ENCODE measurements around the gene JOSD1. TPM values are rescaled to one million over a fixed set of nuclear protein-coding genes. Genes with fewer than 3 reads are reported as not detected.

The JOSD1 gene
- total and polyA plus RNA-seq, 4 donors, result 17.8 to 64.0 (median 43.8) TPM

DNA sequence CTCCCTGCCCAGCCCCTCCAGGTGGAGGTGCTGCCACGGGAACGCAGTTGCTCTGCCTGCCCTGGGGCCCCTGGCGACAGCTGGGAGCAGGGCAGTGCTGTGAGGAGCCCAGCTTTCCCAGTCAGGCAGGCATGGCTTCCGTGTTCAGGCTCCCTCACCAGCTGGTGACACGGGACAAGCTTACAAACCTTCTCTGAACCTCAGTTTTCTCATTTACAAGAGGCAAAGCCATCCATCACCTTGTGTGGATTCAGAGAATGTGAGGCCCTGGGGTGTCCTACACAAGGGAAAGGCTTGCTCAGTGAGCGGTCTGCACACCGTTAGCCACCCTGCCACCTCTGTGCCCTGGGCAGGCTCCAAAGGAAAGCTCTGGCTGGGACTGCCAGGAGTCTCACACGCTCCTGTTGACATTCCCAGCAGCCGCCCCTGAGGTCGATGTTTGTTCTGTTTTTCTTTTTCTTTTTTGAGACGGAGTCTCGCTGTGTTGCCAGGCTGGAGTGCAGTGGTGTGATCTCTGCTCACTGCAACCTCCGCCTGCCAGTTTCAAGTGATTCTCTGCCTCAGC, 31.6 kb upstream of the JOSD1 start:
- TF ChIP-seq, protein P1, sequence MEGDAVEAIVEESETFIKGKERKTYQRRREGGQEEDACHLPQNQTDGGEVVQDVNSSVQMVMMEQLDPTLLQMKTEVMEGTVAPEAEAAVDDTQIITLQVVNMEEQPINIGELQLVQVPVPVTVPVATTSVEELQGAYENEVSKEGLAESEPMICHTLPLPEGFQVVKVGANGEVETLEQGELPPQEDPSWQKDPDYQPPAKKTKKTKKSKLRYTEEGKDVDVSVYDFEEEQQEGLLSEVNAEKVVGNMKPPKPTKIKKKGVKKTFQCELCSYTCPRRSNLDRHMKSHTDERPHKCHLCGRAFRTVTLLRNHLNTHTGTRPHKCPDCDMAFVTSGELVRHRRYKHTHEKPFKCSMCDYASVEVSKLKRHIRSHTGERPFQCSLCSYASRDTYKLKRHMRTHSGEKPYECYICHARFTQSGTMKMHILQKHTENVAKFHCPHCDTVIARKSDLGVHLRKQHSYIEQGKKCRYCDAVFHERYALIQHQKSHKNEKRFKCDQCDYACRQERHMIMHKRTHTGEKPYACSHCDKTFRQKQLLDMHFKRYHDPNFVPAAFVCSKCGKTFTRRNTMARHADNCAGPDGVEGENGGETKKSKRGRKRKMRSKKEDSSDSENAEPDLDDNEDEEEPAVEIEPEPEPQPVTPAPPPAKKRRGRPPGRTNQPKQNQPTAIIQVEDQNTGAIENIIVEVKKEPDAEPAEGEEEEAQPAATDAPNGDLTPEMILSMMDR (IDR thresholded peaks at IDR 0.05; ENCODE audit: control extremely low read depth, extremely low read depth), result no peak
- Histone ChIP-seq H3K9ac (ENCODE audit: insufficient read depth in 1 of 2, low read length in 2 of 2) (no peak overlapping the region), H3K36me3 (ENCODE audit: control insufficient read depth in 4 of 4, insufficient read depth in 4 of 4, low read length in 4 of 4) (peaks cover 19 to 78% (median 39%) of the 10 kb centered on the region in 4 donors), H3K27ac (ENCODE audit: low read depth in 1 of 2, low read length in 1 of 2) (peak overlapping the region in 1 of 2 donors; percentile 9), H3K4me3 (no peak overlapping the region), H3K4me1 (ENCODE audit: control insufficient read depth in 5 of 5, insufficient read depth in 5 of 5, low read length in 5 of 5) (no peaks in the 10 kb centered on the region), H3K27me3 (ENCODE audit: control insufficient read depth in 3 of 3, insufficient read depth in 3 of 3, low read length in 2 of 3) (no peaks in the 10 kb centered on the region), H3K9me3 (ENCODE audit: control insufficient read depth in 4 of 4, insufficient read depth in 3 of 4, low read length in 3 of 4) (no peaks in the 10 kb centered on the region)
- WGBS, 2 donors, result 85 to 89% methylated on average over 13 of the region's 13 CpGs
- ATAC-seq (ENCODE audit: insufficient read depth, low FRiP score) (no peak), DNase-seq (no peak)

DNA sequence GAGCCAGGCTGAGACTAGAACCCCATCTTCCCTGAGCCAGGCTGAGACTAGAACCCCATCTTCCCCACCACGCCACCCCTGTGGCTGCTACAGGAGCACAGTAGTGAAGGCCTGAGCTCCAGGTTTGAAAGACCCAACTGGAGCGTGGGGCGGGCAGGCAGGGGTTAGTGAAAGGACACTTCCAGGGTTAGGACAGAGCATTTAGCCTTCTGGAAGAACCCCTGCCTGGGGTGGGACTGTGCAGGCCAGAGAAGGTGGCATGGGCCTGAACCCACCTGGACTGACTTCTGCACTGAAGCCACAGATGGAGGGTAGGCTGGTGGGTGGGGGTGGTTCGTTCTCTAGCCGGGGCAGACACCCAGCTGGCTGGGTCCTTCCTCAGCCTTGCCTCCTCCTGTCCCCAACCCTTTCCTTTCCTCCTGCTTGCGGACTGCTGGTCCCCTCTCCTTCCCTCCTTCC, 31.0 kb upstream of the JOSD1 start:
- TF ChIP-seq, protein P1 (IDR thresholded peaks at IDR 0.05; ENCODE audit: control extremely low read depth, extremely low read depth), result no peak
- H3K4me3 ChIP-seq, result no peak overlapping the region
- WGBS, 2 donors, result 90 to 96% methylated on average over 6 of the region's 6 CpGs
- H3K9me3 ChIP-seq (ENCODE audit: control insufficient read depth in 4 of 4, insufficient read depth in 3 of 4, low read length in 3 of 4), result no peaks in the 10 kb centered on the region
- H3K4me1 ChIP-seq (ENCODE audit: control insufficient read depth in 5 of 5, insufficient read depth in 5 of 5, low read length in 5 of 5), result no peaks in the 10 kb centered on the region
- no peak overlapping the region for H3K9ac ChIP-seq (ENCODE audit: insufficient read depth in 1 of 2, low read length in 2 of 2)
- H3K27me3 ChIP-seq (ENCODE audit: control insufficient read depth in 3 of 3, insufficient read depth in 3 of 3, low read length in 2 of 3), result no peaks in the 10 kb centered on the region
- no peak overlapping the region for H3K27ac ChIP-seq (ENCODE audit: low read depth in 1 of 2, low read length in 1 of 2)
- DNase-seq (no peak), ATAC-seq (ENCODE audit: insufficient read depth, low FRiP score) (no peak)
- peaks cover 22 to 78% (median 41%) of the 10 kb centered on the region in 4 donors for H3K36me3 ChIP-seq (ENCODE audit: control insufficient read depth in 4 of 4, insufficient read depth in 4 of 4, low read length in 4 of 4)

GRCh38 chr22:38730411-38730871, 29.7 kb upstream of the JOSD1 start:
- no peak overlapping the region for H3K4me3 ChIP-seq
- no peak overlapping the region for H3K27ac ChIP-seq (ENCODE audit: low read depth in 1 of 2, low read length in 1 of 2)
- H3K36me3 ChIP-seq (ENCODE audit: control insufficient read depth in 4 of 4, insufficient read depth in 4 of 4, low read length in 4 of 4), result peaks cover 35 to 79% (median 49%) of the 10 kb centered on the region in 4 donors
- H3K9ac ChIP-seq (ENCODE audit: insufficient read depth in 1 of 2, low read length in 2 of 2), result no peak overlapping the region
- H3K27me3 ChIP-seq (ENCODE audit: control insufficient read depth in 3 of 3, insufficient read depth in 3 of 3, low read length in 2 of 3), result no peaks in the 10 kb centered on the region
- H3K4me1 ChIP-seq (ENCODE audit: control insufficient read depth in 5 of 5, insufficient read depth in 5 of 5, low read length in 5 of 5), result no peaks in the 10 kb centered on the region
- TF ChIP-seq, protein P1 (IDR thresholded peaks at IDR 0.05; ENCODE audit: control extremely low read depth, extremely low read depth), result no peak
- 95 to 97% methylated on average over 13 of the region's 13 CpGs for WGBS, 2 donors
- DNase-seq (no peak), ATAC-seq (ENCODE audit: insufficient read depth, low FRiP score) (no peak)
- no peaks in the 10 kb centered on the region for H3K9me3 ChIP-seq (ENCODE audit: control insufficient read depth in 4 of 4, insufficient read depth in 3 of 4, low read length in 3 of 4)

DNA sequence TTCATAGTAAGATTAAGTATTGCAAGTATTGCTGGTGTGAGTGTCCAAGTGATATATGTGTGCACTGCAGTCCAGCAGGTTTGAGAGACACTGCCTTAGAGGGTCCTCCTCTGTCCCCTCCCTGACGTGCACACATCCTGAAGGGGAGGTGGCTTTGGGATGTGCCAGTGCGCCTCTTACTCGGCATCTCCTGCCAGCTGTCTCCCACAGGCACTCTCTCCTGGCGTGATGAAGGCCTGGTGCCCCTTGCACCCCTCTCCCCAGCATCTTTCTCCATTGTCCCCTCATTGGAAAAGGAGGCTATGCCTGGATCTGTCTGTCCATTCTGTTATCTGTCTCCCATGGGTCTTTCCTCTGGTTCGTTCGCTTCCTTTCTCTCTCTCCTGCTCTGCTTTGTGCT, 29.2 kb upstream of the JOSD1 start:
- H3K27me3 ChIP-seq (ENCODE audit: control insufficient read depth in 3 of 3, insufficient read depth in 3 of 3, low read length in 2 of 3), result no peaks in the 10 kb centered on the region
- no peak overlapping the region for H3K27ac ChIP-seq (ENCODE audit: low read depth in 1 of 2, low read length in 1 of 2)
- no peak overlapping the region for H3K9ac ChIP-seq (ENCODE audit: insufficient read depth in 1 of 2, low read length in 2 of 2)
- ATAC-seq (ENCODE audit: insufficient read depth, low FRiP score) (no peak), DNase-seq (no peak)
- H3K4me3 ChIP-seq, result no peak overlapping the region
- 92% methylated on average over 6 of the region's 6 CpGs for WGBS, 2 donors
- TF ChIP-seq, protein P1 (IDR thresholded peaks at IDR 0.05; ENCODE audit: control extremely low read depth, extremely low read depth), result no peak
- H3K4me1 ChIP-seq (ENCODE audit: control insufficient read depth in 5 of 5, insufficient read depth in 5 of 5, low read length in 5 of 5), result no peaks in the 10 kb centered on the region
- H3K36me3 ChIP-seq (ENCODE audit: control insufficient read depth in 4 of 4, insufficient read depth in 4 of 4, low read length in 4 of 4), result peaks cover 40 to 76% (median 51%) of the 10 kb centered on the region in 4 donors
- no peaks in the 10 kb centered on the region for H3K9me3 ChIP-seq (ENCODE audit: control insufficient read depth in 4 of 4, insufficient read depth in 3 of 4, low read length in 3 of 4)

Measured in lung (tissue), 12 donors.